Measurements from ENCODE around the gene FOXP4. TPM values are rescaled to one million over a fixed set of nuclear protein-coding genes. Genes with fewer than 3 reads are reported as not detected.

Gene FOXP4
- total RNA-seq, 2 donors from 2014 or later, result 15.6 to 18.4 TPM

DNA sequence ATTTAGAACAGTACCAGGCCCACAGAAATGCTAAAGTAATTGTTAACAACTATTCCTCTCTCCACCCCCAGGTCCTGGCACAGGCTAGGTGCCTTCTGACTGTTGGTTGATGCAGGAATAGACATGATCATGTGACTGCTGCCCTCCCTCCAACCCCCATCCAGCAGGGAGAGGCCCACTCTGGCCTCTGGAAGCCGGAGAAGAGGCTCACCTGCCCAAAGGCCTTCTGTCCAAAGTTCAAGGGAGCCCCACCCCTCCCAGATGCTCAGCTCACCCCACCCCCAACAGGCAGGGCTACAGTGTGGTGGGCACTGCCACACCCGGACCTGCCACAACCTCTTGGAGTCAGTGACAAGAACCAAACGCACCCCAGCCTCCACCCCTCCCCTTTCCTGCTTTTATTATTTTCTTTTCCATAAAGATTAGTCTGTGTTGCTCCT lies 26.9 kb upstream of the FOXP4 start:
- no peak for ATAC-seq
- intact Hi-C loops (cut with DNase I), result no loop called here
- no peak for DNase-seq

DNA sequence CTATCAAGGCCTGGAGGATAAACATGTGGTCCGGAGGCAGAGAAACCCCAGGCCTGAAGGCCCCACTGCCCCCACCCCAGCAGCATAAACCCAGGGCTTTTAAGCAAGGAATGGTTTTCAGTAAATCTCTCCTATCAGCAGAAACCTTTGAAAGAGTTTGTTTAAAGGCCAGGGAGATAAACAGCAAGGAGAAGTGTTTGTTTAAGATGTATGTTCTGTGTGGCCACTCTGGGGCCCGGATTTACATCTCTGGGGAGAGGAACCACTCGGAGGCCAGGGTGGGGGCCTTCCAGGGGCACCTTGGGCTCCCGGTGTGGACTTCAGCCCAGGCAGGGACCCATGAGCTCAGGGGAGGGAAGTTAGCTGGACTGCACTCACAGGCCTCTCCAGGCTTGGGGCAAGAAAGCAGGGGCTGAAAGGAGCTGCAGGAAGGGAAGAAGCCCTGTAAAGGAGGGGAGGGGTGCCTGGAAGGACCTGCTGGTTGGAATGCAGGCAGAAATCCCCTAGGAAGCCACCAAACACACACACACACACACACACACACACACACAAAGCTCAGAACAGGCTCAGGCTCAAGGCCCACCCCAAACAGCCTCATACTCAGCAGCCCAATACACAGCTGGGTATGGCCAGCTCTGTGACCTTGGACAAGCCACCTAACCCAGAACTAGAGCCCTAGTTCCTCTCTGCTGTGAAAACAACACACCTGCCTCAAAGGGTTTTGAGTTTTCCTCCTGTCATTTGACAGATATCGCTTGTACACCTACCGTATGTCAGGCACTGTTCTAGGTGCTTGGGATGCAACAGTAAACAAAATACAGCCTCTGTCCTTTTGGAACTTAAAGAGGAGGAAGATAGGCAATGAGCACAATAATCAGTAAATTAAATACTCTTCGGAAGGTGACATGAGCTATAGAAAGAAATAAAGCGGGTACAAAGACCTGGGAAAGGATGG lies 26.2 kb upstream of the FOXP4 start:
- no peak for ATAC-seq
- no peak for DNase-seq
- intact Hi-C loops (cut with DNase I), result no loop called here

DNA sequence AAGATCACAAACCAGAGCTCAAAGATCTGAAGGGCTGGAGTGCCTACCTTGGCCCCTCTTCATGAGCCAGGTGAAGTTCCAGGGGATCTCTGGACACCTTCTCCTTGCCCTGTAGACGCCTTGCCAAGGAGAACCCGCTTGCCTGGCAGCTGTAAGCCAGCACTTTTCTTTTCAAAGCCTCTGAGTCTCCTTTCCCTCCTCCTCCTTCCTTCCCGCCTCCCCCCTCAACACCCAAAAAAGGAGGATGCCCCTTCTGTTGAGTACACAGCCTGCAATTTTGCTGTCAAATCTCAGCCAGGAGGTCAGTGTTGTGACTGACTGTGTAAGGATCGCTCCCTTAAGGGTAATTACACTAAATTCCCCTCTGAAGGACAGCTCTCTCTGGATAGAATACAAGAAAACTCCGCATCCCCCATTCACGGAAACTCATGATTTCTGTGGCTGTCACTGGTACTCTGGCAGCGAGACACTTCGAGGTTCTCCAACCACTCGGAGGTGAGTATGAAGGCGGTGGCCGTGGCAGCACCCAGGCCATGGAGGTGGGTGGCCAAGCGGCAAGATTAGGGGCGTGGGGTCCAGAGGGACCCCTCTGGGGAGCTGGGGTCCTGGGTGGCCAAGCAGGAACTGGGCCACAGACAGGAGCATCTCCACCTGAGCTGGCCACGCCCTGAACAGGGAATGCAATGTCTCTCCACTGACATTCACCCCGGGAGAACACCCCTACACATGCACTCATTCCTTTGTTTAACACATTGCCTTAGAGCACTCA lies 23.2 kb upstream of the FOXP4 start:
- no peak for ATAC-seq
- intact Hi-C loops (cut with DNase I), result no loop called here

DNA sequence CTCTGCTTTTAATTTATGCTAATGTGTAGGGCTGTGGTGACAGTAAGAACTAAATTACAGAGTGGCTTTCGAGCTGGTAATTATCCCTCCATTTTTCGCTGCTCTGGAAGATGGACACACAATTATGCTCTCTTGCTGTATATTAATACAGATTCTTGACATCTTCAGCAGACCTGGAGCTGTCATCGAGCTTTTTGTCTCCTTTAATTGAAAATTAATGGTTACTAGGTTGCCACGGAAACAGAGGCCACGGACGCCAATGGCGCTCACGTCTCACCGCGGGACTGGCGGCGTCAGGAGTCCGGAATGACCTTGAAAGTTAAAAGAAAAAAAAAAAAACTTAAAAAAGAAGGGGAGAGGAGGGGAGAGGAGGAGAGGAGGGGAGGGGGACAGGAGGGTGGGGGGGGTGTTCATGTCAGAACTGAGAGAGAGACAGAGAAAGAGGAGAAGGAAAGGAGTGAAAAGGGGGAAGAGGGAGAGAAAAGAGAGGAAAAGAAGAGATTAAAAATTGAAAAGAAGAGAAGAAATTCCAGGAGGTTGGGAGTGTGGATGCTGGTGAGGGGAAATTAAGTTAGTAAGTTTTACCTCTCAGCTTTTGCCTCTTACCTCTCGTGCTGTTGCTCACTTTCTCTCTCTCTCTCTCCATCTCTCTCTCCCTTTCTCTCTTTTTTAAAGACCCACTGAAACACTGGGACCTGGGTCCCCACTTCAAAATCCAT lies 22.1 kb upstream of the FOXP4 start:
- ATAC-seq (no peak), DNase-seq (no peak)
- intact Hi-C loops (cut with DNase I), result no loop called here

More for the DNA sequence above, 23.2 kb upstream of the FOXP4 start:
- no peak for DNase-seq

DNA sequence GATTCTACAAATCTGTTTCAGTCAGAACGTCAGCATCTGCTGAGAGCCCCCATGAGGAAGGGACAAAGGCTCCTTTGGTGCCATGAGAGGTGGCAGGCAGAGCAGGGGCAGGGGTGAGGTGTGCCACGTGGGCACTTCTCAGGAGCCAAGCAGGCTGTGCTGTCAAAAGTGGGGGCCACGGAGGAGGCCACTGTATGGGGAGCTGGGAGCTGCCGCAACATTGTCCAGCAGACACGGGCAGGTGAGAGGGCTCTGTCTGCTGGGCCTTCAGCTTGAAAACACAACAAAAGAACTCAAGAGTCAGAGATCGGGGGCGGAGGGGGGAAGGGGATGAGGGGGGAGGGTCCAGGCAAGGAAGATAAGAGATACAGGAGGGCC lies 21.6 kb upstream of the FOXP4 start:
- intact Hi-C loops (cut with DNase I), result no loop called here
- no peak for DNase-seq
- no peak for ATAC-seq

DNA sequence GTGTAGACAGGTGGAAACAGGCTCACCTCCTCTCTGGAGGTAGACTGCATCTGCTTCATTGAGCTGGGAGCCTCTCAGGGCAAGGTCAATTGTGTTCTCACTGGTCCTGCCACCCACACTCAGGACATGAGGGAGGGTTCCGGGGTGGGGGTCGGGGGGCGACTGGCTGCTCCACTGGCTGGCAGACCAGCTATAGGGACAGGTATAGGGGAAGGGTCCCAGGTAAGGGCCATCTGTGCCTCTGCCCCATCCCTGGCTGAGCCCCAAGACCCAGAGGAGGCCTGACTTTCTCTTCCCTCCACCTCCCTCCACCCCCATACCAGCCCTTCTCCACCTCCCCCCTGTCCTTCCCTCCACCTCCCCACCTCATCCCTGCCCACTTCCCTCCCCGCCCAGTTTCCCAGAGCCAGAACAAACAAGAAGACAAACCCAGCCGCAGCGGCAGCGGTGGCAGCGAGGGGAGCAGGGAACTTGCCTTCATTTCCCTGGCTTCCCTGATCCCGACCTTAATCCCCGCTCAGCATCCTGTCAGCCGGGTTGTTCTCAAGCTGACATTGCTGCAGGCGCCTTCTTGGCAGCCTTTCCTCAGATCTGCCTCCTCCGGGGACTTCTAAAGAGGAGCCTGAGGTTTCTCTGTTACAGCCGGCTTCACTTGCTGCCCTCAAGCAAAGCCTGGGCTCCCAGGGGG lies 18.3 kb upstream of the FOXP4 start:
- intact Hi-C loops (cut with DNase I), result no loop called here
- peak in 1 of 2 donors; percentile 46 for ATAC-seq
- DNase-seq, result no peak

DNA sequence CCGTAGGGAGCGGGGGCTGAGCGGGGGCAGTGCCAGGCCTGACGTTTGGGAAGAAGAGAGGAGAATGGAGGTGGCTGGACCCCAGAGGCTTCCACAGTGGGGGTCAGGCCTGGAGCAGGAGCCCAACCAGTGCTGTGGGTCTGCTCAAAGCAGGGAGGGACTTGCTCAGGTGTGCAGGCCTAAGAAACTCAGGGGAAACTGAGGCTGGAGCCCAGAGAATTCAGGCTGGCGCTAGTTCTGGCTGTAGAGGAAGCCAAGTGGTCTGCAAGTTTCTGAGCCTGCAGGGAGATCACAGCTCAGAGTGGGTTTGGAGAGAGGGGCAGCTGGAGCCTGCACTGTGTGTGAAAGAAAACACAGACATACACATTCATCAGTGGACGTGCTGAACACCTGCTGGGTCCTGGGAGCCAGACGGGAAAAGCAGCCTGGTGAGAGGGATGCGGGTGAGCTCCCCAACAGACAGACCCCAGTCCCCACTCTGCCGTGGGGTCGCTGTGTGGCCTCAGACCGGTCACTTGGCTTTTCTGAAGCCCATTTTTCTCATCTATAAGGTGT lies 17.7 kb upstream of the FOXP4 start:
- DNase-seq (no peak), ATAC-seq (no peak)
- intact Hi-C loops (cut with DNase I), result no loop called here

DNA sequence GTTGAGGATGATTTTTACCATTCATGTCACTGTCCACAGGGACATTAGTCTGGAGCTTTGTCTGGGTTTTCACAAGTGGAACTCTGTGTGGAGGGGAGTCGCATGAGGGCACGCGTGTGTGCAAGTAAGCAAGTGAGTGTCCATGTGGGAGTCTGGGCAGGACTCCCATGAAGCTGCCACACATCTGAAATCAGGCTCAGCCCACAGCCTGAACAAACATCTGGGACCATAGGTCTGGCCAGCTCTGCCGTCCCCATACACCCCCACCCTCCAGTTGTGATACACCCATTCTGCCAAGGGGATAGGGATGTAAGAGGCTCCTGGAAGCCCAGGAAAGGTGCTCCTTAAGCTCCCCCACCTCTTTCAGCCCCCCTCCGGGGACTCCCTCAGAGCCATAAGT lies 17.1 kb upstream of the FOXP4 start:
- intact Hi-C loops (cut with DNase I), result no loop called here
- no peak for ATAC-seq
- no peak for DNase-seq

DNA sequence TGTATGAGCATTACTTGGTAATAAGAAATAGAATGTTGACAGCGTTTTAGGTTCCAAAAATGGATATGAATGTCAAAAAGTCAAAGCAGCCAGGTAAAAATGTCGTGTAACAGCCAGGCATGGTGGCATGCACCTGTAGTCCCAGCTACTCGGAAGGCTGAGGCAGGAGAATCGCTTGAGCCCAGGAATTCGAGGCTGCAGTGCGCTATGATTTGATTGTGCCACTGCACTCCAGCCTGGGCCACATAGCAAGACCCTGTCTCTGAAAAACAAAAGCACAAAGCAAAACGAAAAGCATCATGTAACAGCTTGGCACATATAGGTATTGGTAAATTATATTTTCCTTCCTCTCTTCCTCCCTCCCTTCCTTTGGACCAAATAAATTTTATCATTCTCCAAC lies 16.2 kb upstream of the FOXP4 start:
- ATAC-seq (no peak), DNase-seq (no peak)
- intact Hi-C loops (cut with DNase I), result no loop called here

DNA sequence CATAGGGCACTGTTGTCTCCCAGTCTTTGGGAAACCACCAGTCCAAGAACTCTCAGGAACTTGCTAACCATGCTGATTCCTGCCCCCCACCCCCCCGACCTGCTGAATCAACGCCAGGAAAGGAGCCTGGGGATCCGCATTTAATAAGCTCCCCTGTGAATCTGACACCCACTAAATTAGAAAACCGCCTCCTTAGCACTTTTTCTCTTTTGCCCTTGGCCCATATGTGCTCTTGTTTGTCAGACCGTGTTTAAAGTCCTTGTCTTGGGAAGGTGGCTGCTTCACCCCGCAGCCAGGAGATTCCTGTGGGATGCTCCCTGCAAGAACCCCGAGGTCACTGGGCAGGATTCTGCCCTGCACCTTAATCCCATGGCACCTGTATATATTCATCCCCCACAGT lies 15.7 kb upstream of the FOXP4 start:
- DNase-seq (no peak), ATAC-seq (no peak)
- intact Hi-C loops (cut with DNase I), result no loop called here

DNA sequence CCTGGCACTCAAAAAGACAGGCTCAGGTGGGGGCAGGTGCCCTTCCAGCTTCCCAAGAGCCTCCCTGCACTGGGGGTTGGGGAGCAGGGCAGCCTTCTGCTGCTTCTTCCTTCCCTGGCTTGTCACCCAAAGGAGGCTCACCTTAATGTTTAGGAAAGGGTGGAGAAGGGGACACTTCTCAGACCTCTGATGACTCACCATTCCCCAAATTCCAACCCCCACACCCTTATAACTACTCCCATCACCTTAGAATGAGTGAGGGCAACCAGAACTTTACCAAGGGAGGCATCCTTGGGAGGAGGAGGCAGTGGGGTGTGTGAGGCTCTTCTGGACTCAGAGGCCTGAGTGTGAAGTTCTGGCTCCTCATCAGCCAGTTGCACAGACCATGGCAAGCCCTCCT lies 15.2 kb upstream of the FOXP4 start:
- intact Hi-C loops (cut with DNase I), result no loop called here
- ATAC-seq (no peak), DNase-seq (no peak)

DNA sequence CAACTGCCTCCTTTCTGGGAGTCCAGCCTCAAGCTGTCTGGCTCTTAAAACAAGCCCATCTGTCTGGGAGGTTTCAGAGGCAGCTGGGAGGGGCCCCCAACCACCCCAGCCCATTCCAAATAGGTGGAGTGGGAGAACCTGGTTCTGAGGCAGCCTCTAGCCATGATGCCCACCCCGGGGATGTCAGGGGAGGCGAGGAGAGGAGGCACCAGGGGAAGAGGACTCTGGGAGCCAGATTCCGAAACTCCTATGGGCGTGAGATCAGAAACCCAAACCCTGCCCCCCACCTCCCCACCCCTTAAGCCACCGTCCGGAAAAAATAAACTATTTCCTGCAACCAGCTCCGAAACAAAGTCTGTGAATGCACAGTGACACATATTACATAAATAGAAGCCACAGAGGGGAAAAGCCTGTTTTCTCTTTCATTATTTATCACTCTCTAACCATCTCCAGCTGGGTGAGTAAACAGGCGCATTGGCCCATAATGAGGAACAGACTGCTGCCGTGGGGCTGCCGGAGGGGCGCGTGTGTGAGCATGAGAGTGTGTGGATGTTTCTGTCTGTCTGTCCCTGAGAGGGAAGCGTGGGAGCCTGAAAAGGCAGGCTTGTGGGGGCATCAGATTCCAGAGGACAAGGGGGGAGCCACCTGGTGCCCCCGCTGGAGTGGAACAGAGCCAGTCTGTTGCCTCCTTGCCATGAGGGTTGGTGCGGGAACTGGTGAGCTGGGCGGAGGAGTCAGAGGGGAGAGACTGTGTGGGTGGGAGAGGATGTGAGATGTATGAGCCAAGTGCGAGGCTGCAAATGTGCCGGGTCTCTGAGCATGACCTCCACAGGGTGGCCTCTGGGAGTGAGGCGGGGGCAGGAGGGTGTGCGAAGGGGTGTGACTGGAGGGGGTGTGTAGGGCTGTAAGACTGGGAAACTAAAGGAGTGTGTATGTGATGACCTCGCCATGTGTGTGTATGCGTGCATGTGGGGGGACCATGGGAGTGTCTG lies 14.3 kb upstream of the FOXP4 start:
- DNase-seq (no peak), ATAC-seq (peak in 1 of 2 donors; percentile 24)
- intact Hi-C loops (cut with DNase I), result no loop called here

DNA sequence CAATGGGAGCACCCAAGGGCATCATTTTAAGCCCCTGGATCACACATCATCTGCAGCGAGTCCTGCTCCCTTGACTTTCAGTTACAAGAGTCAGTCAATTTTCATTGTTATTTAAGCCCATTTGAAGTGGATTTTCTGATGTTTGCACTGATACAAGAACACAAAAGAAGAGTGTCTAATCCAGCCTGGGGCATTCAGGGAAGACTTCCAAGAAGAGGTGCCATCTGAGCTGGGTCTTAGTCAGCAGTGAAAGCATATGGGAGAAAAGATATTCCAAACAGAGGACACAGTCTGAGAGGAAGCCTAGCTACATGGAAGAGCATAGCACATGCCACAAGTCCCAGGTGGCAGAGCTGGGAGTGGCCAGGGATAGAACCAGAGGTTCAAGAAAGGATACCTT lies 10.4 kb upstream of the FOXP4 start:
- DNase-seq, result no peak
- ATAC-seq, result no peak
- intact Hi-C loops (cut with DNase I), result no loop called here

DNA sequence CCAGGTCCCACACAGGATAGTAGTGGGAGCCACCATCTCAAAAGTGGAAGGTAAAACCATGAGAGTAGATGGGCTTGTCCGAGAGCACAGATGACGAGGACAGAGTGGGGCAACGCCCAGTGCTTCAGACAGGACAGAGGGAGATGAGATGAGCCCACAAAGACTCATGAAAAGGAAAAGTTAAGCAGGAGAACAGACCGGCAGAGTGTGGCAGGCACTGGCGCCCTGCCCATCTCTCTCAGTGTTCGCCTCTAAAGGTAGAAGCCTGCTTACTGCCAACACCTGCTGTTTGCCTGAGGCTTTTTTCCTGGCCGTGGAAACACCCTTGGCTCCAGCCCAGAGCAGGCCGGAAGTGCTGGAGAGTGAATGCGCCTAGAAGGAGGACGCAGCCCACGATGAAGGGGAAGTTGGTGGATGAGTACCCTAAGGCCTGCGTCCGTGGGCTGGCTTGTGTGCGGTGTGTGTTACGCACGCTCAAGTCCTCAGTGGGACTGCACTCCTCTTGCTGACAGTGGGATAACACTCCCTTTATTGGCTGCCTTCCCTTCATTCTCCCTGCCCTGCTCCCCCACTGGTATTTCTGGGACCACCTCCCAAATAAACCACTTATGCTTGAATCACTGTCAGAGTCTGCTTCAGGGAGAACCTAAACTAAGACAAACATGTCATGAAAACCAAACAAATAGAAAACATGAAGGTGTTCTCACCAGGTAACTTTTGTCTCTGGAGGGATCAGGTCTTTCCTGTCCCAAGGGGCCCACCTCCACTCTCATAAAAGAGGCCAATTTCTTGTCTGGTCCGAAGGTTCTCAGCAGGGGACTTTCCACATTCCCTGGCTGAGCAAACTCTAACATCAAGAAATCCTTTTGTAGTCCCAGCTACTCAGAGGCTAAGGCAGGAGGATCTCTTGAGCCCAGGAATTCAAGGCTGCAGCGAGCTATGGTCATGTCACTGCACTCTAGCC lies 9.1 kb upstream of the FOXP4 start:
- ATAC-seq (peak; percentile 19 to 59), DNase-seq (peak; percentile 41)

DNA sequence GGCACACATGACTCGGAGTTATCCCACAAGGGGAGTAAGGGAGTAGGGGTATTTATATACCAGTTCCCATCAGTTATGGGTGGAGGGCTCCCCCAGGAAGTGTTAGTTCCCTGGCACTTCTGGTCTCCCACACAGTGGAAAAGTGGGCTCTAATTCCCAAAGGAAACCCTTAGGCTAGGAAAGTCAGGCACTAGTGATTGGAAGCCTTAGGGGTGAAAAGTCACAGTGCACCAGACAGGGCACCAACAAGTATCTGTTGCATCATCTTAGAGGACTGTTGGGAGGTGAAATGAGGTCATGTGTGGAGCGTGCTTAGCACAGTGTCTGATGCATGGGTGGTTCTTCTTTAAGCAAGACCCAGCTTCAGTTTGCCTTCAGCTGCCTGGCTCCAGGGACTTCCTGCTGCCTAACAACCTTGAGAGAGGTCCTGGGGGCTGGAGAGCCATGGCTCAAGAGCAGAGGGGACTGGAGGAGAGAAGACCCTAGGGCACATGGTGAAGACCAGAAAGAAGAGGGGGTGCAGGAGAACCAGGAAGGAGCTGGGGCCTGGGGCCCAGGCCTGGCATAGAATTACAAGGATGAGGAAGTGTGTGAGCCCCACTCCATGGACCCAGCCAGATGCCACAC lies 7.5 kb upstream of the FOXP4 start:
- intact Hi-C loops (cut with DNase I), result no loop called here
- DNase-seq, result no peak
- ATAC-seq, result peak; percentile 57 to 80

More for the DNA sequence above, 9.1 kb upstream of the FOXP4 start:
- intact Hi-C loops (cut with DNase I), result no loop called here

DNA sequence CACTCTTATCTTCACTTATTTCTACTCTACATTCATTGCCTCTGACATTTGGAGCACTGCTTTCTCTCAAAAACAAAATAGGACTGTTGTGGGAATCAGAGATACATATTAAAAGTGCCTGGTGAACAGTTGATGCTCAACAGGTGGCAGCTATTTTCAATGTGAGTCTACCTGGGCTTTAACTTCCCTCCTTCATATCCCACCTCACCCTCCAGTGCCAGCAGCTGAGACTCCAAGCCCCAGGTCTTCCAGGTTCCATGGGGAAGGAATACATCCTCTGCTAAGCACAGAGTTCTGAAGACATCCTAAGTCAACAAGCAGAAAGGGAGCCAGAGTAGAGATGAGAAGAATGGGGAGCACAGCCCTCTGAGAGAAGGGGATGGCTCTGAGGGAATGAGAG lies 7.0 kb upstream of the FOXP4 start:
- ATAC-seq, result no peak
- intact Hi-C loops (cut with DNase I), result no loop called here
- no peak for DNase-seq

Measured in left cardiac atrium (tissue), 4 donors.